Activated T-cell treated with anti-CD3 and anti-CD28 coated beads, Interleukin-2, amount 50 U/mL, for 1 hour (primary cell): Measurements from ENCODE around the gene TCL1B.
"Not testable (repeated sequence)": the region's sequence is repeated elsewhere in the genome, so short reads cannot be mapped to it uniquely, and the experiment has no call there.

Experiments
- DNase-seq: peaks from one replicate; pipeline ENCODE4 v3.0.0-alpha.2; 2020

TCL1B gene

DNA sequence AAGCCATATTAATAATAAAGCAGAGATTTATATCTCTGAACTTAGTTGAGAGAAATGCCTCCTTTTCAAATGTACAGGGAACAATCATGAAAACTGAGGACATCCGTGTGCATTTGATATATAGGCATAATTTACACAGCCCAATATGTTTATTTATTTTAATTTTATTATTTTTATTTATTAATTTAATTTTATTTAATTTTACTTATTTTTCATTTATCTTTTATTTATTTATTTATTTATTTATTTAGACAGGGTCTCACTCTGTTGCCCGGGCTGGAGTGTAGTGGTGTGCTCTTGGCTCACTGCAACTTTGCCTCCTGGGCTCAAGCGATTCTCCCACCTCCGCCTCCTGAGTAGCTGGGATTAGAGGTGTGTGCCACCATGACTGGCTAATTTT, 19.3 kb downstream of the TCL1B start:
- DNase-seq: no peak

DNA sequence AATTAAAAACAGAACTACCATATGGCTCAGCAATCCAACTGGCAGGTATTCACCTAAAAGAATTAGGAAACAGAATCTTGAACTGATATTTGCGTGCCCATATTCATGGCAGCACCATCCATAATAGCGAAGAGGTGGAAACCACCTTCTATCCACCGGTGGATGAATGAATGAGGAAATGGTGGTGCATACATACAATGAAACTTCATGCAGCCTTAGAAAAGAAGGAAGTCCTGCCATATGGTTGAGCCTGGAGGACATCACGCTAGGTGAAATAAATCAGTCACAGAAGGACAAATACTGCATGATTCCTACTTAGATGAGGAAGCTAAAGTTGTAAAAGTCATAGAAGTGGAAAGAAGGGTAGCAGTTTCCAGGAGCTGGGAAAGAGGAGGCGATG, 21.1 kb downstream of the TCL1B start:
- DNase-seq: no peak

GRCh38 chr14:95710106-95710505, 23.9 kb downstream of the TCL1B start:
- DNase-seq: no peak

DNA sequence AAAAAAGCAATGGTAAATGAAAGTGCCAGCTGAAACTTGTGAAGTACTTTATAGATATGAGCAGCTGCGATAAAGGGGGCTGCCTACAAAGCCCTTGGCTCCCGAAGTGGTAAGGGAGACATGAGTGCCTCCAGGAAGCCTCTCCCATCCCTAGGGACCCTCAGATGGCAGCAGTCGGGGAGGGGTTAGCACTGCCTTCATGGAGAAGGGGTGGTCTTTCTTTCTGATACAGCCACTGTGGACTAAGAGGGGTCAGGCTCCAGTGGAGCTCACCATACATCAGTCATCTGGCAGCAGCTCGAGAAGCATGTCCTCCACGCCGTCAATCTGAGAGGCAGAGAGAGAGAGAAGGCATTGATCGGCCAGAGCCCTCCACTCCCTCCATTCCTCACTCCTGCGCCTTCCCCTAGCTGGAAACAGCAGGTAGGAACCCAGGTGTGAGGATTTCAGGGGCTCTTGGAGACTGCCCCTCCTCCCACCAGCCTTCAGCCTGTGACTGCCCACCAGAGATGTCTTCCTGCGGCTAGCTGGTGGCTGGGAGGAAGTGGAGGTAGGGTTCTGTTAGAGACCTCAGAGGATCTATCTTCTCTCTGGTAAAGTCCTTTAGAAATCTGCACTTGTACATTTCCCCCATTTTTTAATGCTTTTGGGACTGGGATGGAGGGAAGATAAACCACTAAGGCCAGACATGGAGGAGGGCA, 25.4 kb downstream of the TCL1B start:
- DNase-seq: no peak

- DNase-seq: no peak
Observed at GRCh38 chr14:95712398-95712797, 26.2 kb downstream of the TCL1B start.

DNA sequence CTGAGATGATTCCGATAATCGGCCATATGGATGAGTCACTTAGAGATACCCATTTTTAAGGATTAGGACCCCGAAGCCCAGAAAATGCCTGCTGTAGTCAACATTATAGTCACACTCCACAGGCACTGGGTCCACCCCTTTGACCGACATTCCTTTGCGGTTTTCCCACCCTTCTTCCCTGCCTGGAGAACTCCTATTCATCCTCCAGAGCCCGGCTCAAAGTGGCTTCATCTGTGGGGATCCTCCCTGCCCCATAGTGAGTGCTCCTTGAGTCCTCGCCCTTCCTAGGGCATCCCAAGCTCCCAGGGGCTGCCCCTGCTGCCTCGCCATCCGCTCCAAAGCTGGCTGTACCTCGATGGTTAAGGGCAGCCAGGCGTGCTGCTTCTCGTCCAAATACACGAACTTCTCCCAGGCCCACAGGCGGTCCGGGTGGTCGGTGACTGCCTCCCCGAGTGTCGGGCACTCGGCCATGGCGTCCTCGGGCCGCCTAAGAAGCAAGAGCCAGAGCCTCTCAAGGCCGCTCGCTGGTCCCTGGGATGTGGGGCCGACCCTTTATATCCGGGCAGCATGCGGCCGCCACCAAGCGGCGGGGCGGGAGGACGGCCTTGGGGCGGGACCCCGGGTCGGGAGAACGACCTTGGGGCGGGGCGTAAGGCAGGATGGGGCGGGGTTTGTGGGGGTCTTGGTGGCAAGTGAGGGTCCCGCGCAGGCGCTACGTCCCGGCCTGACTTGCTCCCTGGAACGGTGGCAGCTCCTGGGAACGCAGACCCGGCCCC, 27.6 kb downstream of the TCL1B start, which contains the start of gene TCL1A:
TCL1A (minus strand) TSS at position 530 of the 776 bp plus-strand sequence; CDS start at position 471, 59 bp downstream.
- no peak for DNase-seq

- DNase-seq: no peak
Observed at GRCh38 chr14:95722525-95723190, 36.4 kb downstream of the TCL1B start.

- DNase-seq: no peak
Observed at GRCh38 chr14:95725685-95726336, 39.6 kb downstream of the TCL1B start.

DNA sequence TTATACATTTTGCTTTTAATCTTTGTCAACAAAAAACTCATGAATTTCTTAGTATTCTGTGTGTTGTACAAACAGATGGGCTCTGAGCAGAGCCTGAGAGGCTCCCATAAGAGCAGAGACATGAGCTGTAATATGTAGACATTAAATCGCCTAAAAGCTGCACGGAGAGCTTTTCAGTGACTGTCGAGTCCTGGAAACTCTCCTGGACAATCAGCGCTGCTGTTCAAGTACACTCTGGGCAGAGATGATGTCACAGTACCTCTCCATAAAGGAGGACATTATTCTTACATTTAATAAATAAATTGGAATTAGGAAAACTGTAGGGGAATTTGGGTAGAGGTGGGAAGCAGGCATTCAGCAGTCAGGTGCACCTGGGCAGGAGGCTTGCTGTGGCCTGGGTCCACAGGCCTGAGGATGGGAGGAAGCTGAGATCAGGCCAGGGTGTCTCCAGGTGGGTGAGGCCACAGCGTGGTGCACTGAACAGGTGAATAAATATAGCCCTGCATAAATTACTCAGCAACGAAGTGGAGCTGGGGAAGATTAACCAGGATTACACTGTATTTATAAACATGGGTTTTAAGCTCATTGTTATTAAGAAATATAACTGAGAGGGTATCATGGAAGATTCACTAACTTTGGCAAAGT, 41.0 kb downstream of the TCL1B start:
- no peak for DNase-seq

- DNase-seq: not testable (repeated sequence)
Observed at GRCh38 chr14:95729402-95730028, 43.3 kb downstream of the TCL1B start.

GRCh38 chr14:95730126-95730525, 43.9 kb downstream of the TCL1B start:
- DNase-seq: no peak

DNA sequence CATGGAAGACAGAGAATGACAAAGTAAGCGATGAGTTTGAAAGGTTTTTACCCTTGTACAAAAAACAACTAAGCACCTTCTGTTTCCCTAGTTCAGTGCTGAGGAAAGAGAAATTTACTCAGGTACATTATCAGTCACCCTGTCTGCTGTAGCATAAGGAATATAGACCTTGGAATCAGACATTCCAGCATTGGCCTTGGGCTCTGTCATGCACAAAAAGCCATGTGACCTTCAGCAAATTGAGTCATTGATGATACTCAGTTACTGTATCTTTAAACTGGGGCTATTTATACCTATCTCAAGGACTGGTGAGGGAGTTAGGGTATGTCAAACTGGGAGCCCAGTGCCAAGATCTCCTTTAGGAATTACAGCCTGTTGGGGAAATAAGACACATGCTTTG, 47.0 kb downstream of the TCL1B start:
- no peak for DNase-seq

- no peak for DNase-seq
Observed at GRCh38 chr14:95739356-95739755, 53.1 kb downstream of the TCL1B start.

- DNase-seq: no peak
Observed at GRCh38 chr14:95741038-95741490, 54.8 kb downstream of the TCL1B start.

DNA sequence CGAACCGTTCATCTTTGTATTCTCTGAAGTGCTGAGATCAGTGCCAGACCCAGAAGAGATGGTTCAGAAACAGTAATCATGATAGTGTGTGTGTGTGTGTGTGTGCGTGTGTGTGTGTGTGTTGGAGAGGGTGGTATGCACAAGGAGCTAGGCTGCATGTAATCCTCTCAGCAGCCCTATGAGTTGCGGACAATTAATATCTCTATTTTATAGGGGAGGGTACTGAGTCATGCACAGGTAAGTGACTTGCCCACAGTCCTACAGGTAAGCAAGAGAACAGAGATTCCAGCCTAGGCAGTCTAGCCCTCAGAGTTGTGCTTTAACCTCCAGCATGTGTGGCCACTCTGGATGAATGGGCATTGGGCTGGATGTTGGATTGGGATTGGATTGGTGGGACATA, 55.6 kb downstream of the TCL1B start:
- DNase-seq: no peak
